ENCODE measurements around the gene PLAC9.

PLAC9 gene

DNA sequence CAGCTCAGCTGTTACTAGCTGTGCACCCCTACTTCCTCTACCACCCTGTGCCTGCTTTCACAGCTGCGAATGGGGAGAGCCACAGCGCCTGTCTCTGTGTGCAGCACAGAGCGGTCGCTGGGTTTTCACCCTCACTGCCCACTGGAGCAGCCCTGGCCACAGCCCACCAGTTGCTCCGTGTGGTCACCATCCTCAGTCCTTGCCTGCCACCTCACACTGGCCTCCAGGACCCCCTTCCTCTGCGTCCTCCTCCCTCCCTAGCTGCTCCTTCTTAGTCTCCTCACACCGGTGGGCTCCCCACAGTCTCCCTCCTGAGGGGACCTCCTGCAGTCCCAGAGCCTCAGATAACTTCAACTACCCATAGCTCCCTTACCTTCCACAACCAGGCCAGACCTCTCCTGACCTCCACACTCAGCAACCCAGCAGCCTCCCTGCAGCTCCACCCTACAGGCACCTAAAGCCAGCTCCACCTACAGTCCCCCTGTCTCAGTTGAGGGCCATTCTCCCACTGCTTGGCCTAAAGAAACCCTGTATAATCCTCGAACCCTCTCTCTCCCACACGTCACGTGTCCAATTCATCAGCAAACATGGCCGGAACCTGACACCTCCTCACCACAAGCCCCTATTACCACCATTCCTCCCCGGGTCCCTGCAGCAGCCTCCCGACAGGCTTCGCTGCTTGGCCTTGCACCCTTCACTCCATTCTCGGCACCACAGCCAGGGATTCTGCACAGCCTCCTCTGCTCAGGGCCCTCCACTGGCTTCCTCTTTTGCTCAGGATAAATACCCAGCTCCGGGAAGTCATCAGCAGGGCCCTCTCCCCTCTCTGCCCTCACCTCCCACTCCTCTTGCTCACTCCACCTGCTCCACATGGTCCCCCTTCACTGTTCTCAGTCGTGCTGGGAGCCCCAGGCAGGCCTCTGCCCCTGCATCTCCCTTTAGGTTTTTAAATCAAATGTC lies 28.1 kb downstream of the PLAC9 start:
- no peak for DNase-seq (ENCODE audit: low read depth)

DNA sequence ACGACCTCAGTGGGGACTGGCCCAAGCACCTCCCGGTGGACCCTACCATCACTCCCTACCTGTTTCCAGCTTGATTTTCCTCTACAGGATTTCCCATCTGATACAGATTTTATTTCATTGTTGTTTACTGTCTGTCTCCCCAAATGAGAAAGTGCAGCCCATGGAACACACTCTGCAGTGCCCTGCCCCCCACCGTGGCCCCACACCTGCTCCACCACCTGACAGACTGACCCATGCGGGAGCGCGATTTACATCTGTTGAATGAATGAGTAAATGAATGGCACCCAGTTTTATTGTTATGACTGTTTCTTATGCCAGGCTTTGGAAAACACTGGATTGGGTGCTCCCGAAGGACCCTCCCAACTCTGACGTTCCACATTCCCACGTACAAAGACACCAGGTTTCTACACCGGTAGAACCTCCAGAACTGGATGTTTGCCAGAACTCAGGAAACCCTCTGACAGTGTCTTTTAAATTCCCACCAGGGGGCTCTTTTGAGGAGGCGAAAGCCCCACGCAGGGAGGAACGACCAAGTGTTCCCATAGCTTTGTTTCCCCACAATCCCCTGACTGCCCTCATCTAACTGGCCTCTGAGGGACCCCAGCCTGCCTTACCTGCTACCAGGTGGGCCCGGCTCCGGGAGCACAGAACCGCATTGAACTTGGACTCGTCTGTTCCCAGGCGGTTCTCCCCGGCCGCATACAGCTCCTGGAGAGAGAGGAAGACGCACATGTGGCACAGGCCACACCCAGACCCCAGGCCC lies 29.0 kb downstream of the PLAC9 start:
- DNase-seq (ENCODE audit: low read depth): no peak

DNA sequence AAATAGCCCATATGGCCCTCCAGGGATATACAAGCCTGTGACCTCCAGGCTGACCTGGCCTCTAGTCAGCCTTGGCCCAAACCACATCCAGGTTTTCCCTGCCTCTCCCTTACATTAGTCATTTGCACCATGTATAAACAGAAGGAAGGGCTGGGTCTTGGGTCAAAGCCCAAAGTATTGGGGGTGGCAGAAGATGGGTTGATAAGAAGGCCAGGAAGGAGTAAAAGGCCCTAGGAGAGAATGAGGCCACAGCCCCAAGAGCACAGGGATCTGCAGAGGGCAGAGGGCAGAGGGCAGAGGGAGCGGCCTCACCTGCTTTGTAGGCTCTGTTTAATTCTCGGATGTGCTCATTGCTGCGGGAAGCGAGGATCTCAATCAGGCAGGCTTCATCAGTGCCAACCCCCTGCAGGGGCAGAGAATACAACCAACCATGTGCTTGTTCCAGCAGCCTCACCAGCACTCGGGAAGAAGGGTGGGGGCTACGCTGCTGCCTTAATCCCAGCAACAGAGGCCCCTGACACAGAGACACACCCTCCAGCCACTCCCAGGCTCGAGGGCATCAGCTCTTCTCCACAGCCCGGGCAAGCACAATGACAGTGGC lies 31.3 kb downstream of the PLAC9 start:
- DNase-seq (ENCODE audit: low read depth): peak; percentile 29

DNA sequence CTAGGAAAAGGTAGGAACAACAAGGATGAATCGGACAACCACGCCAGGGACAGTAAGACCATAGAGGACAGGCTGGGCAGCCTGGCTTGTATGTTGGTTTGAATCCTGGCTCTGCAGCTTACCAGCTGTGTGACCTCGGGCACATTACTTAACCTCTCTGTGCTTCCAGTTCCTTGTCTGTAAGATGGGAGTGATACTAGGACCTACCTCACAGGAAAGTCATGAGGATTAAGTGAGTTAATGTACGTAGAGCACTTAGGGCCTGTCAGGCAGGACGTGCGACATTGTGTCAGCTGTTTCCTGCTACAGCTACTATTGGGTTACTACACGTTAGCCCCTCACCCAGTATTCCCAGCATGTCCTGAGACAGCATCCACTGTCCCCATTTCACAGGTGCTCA lies 32.1 kb downstream of the PLAC9 start:
- DNase-seq (ENCODE audit: low read depth): no peak

DNA sequence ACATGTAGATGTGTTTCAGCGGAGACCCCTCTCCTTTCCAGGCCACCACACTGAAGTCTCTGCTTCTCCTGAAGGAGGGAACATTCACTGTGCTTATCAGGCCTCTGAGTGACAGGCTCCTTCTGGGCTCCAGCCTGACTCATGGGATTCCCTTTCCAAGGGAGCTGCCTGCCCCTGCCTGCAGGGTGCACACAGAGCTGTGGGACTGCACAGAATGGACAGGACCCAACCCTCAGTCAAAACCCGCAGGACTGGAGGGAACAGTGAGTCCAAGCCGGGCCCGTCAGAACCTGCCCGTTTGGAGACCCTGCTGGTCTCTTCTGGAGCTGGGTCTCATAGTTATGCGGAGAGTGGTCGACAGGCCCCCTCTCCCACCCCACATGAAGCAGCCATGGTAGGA lies 32.6 kb downstream of the PLAC9 start:
- DNase-seq (ENCODE audit: low read depth): no peak

DNA sequence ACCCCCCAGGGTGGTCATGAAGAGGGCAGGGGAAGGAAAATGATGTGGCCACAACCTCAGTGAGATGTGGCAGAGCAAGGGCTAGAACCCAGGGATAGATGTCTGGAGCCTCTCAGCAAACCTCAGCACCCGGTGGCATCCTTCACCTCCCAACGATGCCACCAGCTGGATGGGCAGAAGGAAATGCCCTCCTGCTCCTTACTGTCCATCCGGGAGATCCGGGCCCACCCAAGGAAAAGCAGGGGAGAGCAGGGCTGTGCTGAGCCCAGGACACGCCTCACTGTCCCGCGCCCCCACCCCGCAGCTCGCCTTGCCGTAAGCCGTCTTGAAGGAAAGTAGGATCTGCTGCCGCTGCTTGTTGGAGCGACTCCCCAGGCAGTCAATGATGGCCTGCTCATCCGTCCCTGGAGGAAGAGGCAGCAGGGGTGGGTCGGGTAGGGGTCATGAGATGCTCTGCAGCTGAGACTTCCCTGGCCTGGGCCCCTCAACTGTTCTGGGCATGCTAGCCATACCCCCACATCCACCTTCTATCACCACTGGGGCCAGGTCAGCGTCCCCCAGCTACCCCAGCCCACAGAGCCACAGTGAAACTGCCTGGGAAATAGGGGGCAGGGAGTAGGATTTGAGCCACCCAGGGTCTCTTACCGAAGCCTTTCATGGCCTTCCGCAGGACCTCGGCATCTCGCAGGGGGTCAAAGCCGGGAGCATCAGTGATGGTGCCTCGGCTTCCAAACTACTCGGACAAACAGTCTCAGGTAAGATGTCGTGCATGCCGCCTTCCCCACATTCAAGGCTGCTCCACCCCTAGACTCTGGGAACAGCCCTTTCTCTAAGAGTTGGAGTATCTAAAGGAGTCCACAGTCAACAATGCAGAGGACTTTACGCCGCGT lies 34.3 kb downstream of the PLAC9 start:
- DNase-seq (ENCODE audit: low read depth): no peak

DNA sequence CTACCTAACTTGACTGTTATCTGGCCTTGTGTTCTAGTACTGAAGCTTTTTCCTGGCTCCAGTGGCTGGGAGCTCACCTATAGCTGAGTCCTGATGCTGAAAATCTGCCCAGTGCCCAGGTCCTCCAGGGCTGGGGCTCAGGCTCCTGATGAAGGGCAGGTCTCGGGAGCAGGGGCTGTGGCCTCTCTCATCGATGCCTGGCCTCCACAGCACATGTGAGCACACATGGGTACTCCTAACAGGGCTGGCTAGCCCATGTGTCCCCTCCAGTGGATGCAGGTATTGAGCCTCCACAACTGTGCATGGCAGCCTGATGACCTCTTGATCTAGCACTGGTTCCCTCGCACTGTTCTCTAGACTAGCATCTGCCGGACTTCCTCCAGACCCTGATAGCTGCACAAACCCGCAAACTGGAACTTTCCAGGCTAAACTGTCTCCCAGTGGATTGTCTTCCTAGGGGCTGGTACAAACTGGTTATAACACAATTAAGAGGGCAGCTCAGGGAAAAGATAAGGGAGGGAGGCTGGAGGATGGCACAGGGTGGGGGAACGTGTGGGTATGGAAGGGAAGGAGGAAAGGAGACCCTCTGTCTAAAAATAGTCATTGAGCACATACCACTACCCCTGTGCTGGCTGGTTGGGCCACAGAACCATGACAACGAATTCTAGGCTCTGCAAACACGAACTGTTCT lies 35.1 kb downstream of the PLAC9 start:
- no peak for DNase-seq (ENCODE audit: low read depth)

DNA sequence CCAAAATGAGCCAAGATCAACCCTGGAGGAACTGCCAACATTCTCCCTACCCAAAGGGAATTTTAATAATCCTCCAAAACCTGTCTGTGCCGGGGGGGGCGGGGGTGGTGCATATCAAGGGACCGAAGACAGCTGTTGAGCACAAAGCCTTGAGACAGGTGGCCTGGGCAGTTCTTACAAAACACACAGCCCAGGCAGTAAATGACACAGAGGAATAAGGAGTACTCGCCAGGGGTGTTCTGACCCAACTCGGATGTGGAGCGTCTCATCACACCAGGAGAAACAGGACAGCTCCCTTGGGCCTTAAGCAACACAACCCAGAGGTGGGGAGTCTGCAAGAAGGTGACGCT lies 35.6 kb downstream of the PLAC9 start:
- no peak for DNase-seq (ENCODE audit: low read depth)

DNA sequence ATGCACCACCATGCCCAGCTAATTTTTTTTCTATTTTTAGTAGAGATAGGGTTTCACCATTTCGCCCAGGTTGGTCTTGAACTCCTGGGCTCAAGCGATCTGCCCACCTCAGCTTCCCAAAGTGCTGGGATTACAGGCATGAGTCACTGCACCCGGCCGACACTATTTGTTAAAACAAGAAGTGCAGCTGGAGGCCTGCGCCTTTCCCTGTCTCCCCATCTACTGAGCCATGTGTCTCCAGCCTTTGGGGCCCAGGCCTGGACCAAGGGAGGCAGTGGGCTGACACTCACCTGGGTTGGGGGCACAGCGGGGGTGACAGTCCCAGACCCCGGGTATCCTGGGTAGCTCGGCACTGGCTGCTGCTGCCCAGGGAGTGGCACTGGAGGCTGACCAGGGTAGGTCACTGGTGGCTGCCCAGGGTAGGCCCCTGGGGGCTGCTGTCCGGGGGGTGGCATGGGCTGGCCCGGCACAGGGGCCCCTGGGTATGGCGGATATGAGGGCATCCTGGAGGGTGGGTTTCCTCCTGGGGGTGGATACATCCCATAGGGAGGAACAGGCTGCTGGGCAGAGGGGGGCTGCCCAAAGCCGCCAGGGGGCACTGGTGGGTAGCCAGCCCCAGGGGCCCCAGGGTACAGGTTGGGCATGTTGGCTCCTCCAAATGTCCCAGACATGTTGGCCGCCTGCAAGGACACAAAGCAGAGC lies 36.3 kb downstream of the PLAC9 start:
- no peak for DNase-seq (ENCODE audit: low read depth)

DNA sequence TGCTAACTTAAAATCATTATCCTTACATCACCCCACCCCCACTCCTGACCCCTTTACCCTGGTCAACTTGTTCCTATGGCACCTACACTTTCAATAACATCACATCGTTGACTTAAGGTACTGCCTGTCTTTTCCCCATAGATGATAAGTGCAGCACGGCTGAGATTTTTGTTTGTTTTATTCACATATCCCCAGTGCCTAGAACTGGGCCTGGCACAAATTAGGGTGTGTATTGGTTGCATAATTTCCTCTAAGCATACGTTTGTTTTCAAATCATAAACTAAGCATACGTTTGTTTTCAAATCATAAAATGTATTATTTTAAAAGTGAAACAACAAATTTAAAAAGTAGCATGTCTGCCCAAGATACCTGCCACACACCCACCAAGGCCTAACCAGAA lies 37.5 kb downstream of the PLAC9 start:
- no peak for DNase-seq (ENCODE audit: low read depth)

DNA sequence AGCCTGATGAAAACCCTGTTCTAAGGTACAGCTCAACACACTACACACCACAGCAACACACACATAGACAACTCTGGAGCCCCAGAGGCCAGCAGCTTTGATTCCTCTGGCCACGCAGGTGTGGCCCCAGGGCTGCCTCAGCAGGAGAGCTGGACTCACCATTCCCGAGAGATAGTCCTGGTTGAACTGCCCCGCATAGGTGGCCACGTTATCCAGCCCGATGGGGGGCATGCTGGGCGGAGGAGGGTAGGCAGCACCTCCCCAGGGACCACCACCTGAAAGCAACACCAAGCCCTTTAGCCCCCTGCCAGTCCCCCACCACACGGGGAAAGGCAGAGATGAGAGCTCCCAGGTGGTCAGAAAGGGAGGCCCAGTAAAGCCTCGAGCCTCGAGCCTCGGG lies 38.1 kb downstream of the PLAC9 start:
- no peak for DNase-seq (ENCODE audit: low read depth)

DNA sequence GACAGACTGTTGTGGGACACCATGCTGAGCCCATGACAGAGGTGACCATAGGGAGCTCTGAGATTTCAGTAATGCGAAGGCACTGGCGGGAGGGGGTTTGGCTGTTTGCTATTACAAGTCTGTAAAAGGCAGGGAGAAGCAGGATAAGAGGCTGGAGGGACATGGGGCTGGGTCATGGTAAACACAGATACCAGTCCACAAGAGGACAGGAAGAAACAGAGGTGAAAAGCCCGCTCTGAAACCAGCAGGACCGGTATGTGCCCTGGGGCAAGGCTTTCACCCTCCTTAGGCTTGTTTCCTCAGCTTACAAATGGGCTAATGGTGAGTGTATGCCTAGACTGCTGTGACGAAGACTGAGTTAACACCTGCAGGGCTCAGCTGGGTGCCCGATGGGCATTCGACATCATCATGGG lies 38.7 kb downstream of the PLAC9 start:
- DNase-seq (ENCODE audit: low read depth): no peak

DNA sequence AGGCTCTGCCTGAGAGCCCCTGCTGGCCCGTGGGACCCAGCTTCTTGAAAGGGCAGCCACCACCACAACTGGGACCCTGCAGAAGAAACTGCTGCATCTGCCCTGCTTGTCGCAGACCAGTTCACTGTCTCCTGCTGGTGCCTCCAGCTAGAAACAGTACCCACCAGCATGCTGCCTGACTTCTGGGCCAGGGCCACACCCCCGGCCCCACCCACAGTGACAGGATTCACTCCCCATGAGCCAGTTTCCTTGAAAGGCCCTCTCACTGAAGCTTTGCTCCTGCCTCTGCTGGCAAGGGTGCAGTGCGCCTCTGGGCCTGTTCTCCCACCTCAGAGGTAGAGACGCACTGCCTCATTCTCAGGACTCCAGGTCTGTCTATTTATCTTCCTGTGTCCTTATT lies 40.4 kb downstream of the PLAC9 start:
- no peak for DNase-seq (ENCODE audit: low read depth)

DNA sequence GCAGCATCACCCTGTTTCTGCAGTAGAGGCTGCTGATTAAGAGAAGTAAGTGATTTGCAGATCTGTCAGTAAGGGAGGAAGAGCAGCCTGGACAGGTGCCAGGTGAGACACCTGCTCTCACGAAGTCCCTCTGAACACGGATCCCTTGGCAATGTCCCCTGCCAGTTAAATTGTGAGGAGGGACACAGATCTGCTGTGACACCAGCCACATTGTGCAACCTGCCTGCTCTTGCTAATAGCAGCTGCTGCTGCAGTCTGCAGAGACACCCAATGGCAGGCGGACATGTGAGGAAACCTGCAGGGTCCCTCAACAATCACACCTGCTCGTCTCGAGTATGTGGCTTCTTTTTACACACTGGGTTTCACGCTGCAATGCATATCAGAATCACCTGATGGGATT lies 40.9 kb downstream of the PLAC9 start:
- no peak for DNase-seq (ENCODE audit: low read depth)

DNA sequence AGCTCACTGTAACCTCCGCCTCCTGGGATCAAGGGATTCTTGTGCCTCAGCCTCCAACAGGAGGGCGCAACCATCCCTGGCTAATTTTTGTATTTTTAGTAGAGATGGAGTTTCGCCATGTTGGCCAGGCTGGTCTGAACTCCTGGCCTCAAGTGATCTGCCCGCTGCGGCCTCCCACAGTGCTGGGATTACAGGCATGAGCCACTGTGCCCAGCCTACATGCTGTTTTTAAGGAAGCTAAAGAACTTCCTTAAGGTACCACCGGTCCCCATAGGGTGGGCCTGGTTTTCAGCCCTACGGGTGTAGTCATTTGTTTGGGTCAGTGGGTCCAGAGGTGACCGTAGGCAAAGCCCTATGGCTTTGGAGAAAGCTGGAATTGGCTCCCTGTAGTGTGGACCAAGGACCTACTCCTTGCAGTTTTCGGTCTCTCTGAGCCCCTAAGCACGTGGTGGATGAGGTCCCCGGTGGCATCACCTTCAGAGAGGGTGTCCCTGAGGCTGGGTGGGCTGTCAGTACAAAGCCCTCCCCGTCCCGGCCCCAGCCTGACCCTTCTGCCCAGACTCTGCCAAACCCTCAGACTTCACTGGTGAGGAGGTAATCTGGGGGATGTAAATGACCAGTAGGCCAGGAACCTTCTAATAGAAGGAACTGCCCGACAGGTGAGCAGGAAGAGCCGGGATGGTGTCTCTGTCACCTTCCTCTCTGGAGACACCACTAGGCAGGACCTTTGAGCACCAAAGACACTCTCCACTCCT lies 42.3 kb downstream of the PLAC9 start:
- DNase-seq (ENCODE audit: low read depth): no peak

DNA sequence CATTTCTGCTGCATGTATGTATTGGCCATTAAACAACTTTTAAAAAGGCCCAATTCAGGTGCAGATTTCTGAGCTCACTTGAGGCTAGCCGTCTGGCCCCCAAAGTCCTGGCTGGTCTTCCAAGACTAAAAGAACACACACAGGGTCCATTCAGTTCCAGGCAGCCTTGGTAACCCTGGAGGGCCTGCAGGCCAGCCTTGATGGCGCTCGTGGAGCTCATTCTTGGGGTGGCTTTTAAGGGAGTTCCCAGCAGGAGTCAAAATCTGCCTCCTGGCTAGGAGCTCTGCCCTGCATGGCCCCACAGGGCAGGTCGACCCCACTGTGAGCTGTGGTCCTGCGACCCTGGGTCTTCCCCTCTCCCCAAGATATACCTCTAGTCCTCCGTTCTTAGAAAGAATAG lies 44.0 kb downstream of the PLAC9 start:
- no peak for DNase-seq (ENCODE audit: low read depth)

DNA sequence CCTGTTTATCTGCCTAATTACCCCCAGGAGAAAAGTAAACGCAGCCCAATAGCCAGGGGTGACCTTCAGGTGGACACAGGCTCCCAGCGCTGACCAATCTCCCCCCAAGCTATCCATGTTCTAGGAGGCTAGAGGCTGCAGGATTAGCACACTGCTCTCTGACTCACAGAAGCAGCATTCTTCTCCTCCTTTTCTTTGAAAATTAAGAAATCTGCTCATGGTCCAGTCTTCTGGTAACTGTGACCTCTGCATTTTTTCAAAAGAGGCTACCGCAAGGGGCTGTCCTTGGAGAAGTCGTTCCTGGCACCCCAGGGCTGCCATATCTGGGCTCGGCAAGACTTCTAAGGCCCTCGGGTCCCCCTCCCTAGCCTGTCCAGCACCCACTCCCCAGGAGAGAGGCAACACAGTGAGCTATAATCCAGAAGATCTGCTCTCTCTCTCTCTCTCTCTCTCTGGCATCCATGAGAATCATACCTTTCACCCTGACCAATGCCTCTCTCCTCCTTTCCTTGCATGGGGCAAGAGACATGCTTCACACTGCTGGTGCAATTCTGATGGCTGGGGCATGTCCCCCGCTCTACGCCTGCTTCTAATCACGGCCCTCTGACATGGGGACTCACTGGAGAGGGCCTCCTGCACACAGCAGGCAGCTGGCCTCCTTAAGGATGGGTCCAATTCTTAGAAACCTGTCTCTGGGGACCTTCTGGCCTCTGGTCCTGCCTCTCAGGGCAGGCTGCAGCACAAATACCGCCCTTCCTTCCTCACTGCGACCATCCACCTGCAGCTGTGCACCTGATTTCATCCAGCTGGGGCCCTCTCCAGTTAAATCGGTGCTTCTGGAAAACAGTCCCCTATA lies 45.5 kb downstream of the PLAC9 start:
- DNase-seq (ENCODE audit: low read depth): no peak

DNA sequence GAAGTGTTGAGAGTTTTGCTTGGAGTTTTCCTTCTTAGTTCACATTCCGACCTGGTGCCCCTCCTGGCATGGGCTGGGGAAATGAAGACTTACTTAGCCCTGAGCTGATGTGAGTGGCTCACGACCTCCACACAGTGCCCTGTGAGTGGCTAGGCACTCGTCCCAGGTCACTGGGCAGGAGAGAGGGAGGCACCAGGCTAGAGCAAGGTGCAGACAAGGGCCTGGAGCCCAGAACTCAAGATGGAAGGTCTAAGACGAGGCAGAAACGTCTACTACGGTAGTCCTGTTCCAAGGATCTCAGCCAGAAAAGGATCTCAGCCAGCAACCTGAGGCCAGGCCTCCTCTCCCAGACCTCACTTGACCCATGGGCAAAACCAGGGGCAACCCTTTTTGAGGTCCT lies 50.5 kb downstream of the PLAC9 start:
- no peak for DNase-seq (ENCODE audit: low read depth)

DNA sequence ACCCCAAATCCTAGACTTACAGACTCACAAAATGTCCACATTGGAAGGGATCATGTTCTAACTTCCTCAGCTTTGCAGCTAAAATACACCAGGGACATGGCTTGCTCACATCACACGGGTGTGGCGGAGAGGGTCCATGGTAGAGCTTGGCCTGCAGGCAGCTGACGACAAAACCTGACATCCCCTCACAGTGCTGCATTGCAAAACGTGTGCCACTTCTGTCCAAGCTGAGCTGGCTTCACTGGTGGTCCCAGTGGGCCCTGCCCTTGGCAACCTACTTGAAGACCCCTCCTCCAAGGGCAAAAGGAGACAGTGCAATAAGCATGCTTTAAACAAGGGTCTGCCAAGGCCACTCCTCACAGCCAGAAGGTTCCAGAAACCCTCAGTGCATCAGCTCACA lies 50.9 kb downstream of the PLAC9 start:
- DNase-seq (ENCODE audit: low read depth): no peak
